Ishikawa (cell line): ENCODE results near the gene ZNF729.

Source experiments
- RAD21 ChIP-seq: IDR thresholded peaks from 2 replicates; pipeline ENCODE4 v1.6.1; 2012; ENCODE audit warnings: low read depth
- TAF1 ChIP-seq: IDR thresholded peaks from 2 replicates; pipeline ENCODE4 v1.6.1; 2012; ENCODE audit warnings: low read depth, mild to moderate bottlenecking
- USF1 ChIP-seq: IDR thresholded peaks from 2 replicates; pipeline ENCODE4 v1.6.1; 2012

GRCh38 chr19:22331521-22331920 lies 45.3 kb downstream of the ZNF729 start:
- TF ChIP-seq RAD21, result no peak
- TF ChIP-seq USF1, result no peak
- TF ChIP-seq TAF1, result no peak
